K562 (cell line): Measurements from ENCODE around the gene TPCN1. TPM values are rescaled to one million over a fixed set of nuclear protein-coding genes. Genes with fewer than 3 reads are reported as not detected.

Experiments
- ATAC-seq: fragments of 200-7000 bp; cut with Tn5 transposase; 3 replicates; pipeline ENCODE4 v1.9.1; 2020; ENCODE audit warnings: moderate library complexity
- BruUV-seq: library from RNA; stranded (reverse); fragments of 400-500 nt; replicated peaks from 2 replicates; lab custom pipeline; 2021; lab: Mats Ljungman, UMichigan
- CTCF ChIA-PET: fragments of 300-600 bp; formaldehyde crosslinking; extraction: SDS; loops from one replicate; lab custom pipeline; 2021; ENCODE audit warnings: low intra/inter-chr PET ratio; lab: Yijun Ruan, JAX
- POLR2A ChIA-PET: fragments of 300-600, 350-650 bp; sonication (Branson Sonifier 250); formaldehyde crosslinking; extraction: SDS; loops from one replicate; lab custom pipeline; 2021; ENCODE audit warnings: antibody characterized with exemption, inconsistent platforms; lab: Yijun Ruan, JAX
- DNase-seq, 4 experiments: peaks; one replicate each; pipeline versions ENCODE4 v3.0.0 to v3.0.0-alpha.2; 2011 to 2018; ENCODE audit warnings: low spot score in 3 of 4, mixed read lengths in 3 of 4; ENCODE audit errors: extremely low read depth in 1 of 4
- FAIRE-seq: peaks from 2 replicates; lab custom pipeline; 2011; peaks lifted over from hg19 to GRCh38; lab: Jason Lieb, UNC
- H2AFZ ChIP-seq: 2 replicates; pipeline ENCODE4 v1.6.0; 2011; ENCODE audit warnings: low read depth, low read length, control low read depth, inconsistent platforms
- H3K27ac ChIP-seq: fragments of 200-600 bp; 3 replicates; pipeline ENCODE4 v1.8.0; 2011; ENCODE audit warnings: low read depth, mild to moderate bottlenecking, control low read depth, inconsistent platforms, low read length, moderate library complexity, mixed read lengths; ENCODE audit errors: extremely low read depth
- H3K27me3 ChIP-seq, 2 experiments: fragments of 300-600 bp in 1 of 2; 2 replicates in 1 of 2; 3 replicates in 1 of 2; pipeline versions ENCODE4 v1.6.0 to v1.8.0; 2011; ENCODE audit warnings: inconsistent platforms in 2 of 2, low read length in 2 of 2, mild to moderate bottlenecking in 1 of 2, mixed read lengths in 1 of 2, moderate library complexity in 1 of 2; ENCODE audit not compliant: control insufficient read depth in 2 of 2, insufficient read depth in 2 of 2
- H3K36me3 ChIP-seq: fragments of 300-600 bp; 3 replicates; pipeline ENCODE4 v1.8.0; 2011; ENCODE audit warnings: mild to moderate bottlenecking, low read length, inconsistent platforms; ENCODE audit not compliant: control insufficient read depth, insufficient read depth
- H3K4me1 ChIP-seq, 2 experiments: fragments of 200-600 bp in 1 of 2; replicated peaks in 1 of 2; 2 replicates in 1 of 2; 3 replicates in 1 of 2; pipeline versions ENCODE4 v1.5.1 to v1.8.0; 2011; ENCODE audit warnings: inconsistent platforms in 2 of 2, low read length in 2 of 2, mild to moderate bottlenecking in 1 of 2, mixed read lengths in 1 of 2, moderate library complexity in 1 of 2; ENCODE audit not compliant: control insufficient read depth in 2 of 2, insufficient read depth in 2 of 2
- H3K4me2 ChIP-seq: 2 replicates; pipeline ENCODE4 v1.6.1; 2011; ENCODE audit warnings: low read length, control low read depth, inconsistent platforms, mixed read lengths; ENCODE audit not compliant: insufficient read depth
- H3K4me3 ChIP-seq: fragments of 200-600 bp; sonication (generic), shearing (Covaris generic); 2 replicates; pipeline ENCODE4 v1.5.1; 2016; ENCODE audit warnings: control low read depth, inconsistent platforms
- H3K79me2 ChIP-seq: fragments of 200-600 bp; 3 replicates; pipeline ENCODE4 v1.8.0; 2011; ENCODE audit warnings: low read length, inconsistent platforms; ENCODE audit not compliant: control insufficient read depth, insufficient read depth
- H3K9ac ChIP-seq, 2 experiments: 2 replicates each; pipeline versions ENCODE4 v1.6.0 to v1.6.1; 2011; ENCODE audit warnings: low read depth in 2 of 2, low read length in 2 of 2, control low read depth in 1 of 2, inconsistent platforms in 1 of 2, mild to moderate bottlenecking in 1 of 2, mixed read lengths in 1 of 2; ENCODE audit not compliant: insufficient read depth in 1 of 2
- H3K9me1 ChIP-seq: one replicate; pipeline ENCODE4 v1.6.0; 2011; ENCODE audit warnings: inconsistent platforms, mild to moderate bottlenecking, low read length, moderate library complexity; ENCODE audit not compliant: control insufficient read depth, insufficient read depth
- H3K9me3 ChIP-seq: replicated peaks from 2 replicates; pipeline ENCODE4 v1.5.1; 2011; ENCODE audit warnings: low read depth, low read length, inconsistent platforms; ENCODE audit not compliant: control insufficient read depth, insufficient read depth
- H4K20me1 ChIP-seq: replicated peaks from 2 replicates; pipeline ENCODE4 v1.6.1; 2011; ENCODE audit warnings: low read length, inconsistent platforms, mixed read lengths; ENCODE audit not compliant: control insufficient read depth, insufficient read depth
- ATF1 ChIP-seq, 2 experiments: fragments of 450-650 bp in 1 of 2; IDR thresholded peaks; 2 replicates each; pipeline ENCODE4 v1.6.1; 2016; ENCODE audit warnings: missing compliant biosample characterization in 1 of 2, missing genetic modification characterization in 1 of 2
- CXXC5 ChIP-seq: fragments of 250-450 bp; sonication (Bioruptor Pico); IDR thresholded peaks from 2 replicates; pipeline ENCODE4 v1.8.0; 2022; ENCODE audit warnings: inconsistent platforms, mild to moderate bottlenecking, moderate library complexity
- ELF2 ChIP-seq: fragments of 250-450 bp; sonication (Bioruptor Pico); IDR thresholded peaks from 2 replicates; pipeline ENCODE4 v1.5.0; 2021; ENCODE audit warnings: mild to moderate bottlenecking
- GATA2 ChIP-seq: sonication (generic); formaldehyde crosslinking; IDR thresholded peaks from 2 replicates; pipeline ENCODE4 v1.4.0; 2020; ENCODE audit warnings: mild to moderate bottlenecking, missing genetic modification reagents
- HDAC2 ChIP-seq: fragments of 450-650 bp; IDR thresholded peaks from 2 replicates; pipeline ENCODE4 v1.6.1; 2016; ENCODE audit warnings: mild to moderate bottlenecking
- KLF13 ChIP-seq: fragments of 450-650 bp; IDR thresholded peaks from 2 replicates; pipeline ENCODE4 v1.6.1; 2016; ENCODE audit warnings: missing genetic modification characterization, low read depth, mild to moderate bottlenecking, missing compliant biosample characterization, moderate library complexity, borderline replicate concordance
- MTA1 ChIP-seq: fragments of 450-650 bp; IDR thresholded peaks from 2 replicates; pipeline ENCODE4 v1.6.1; 2017; ENCODE audit warnings: borderline replicate concordance
- NELFE ChIP-seq: IDR thresholded peaks from 2 replicates; pipeline ENCODE4 v1.6.1; 2011; ENCODE audit warnings: mild to moderate bottlenecking; ENCODE audit not compliant: insufficient read depth, insufficient read length
- NFATC3 ChIP-seq: fragments of 450-650 bp; IDR thresholded peaks from 2 replicates; pipeline ENCODE4 v1.6.1; 2017; ENCODE audit warnings: mild to moderate bottlenecking
- POLR3G ChIP-seq: IDR thresholded peaks from 2 replicates; pipeline ENCODE4 v1.6.1; 2011; ENCODE audit not compliant: insufficient read length, insufficient replicate concordance; ENCODE audit errors: extremely low read depth
- SOX6 ChIP-seq: fragments of 450-650 bp; IDR thresholded peaks from 2 replicates; pipeline ENCODE4 v1.6.1; 2014; ENCODE audit warnings: mild to moderate bottlenecking
- SP2 ChIP-seq: IDR thresholded peaks from 2 replicates; pipeline ENCODE4 v1.6.1; 2011; ENCODE audit warnings: mild to moderate bottlenecking, low read depth, low read length, moderate library complexity; ENCODE audit not compliant: poor library complexity, severe bottlenecking; ENCODE audit errors: extremely low read depth
- ZNF184 ChIP-seq: sonication (generic); formaldehyde crosslinking; IDR thresholded peaks from 2 replicates; pipeline ENCODE4 v1.5.0; 2020; ENCODE audit warnings: missing genetic modification reagents
- ZNF311 ChIP-seq: fragments of 250-450 bp; sonication (Bioruptor Pico); IDR thresholded peaks from 2 replicates; pipeline ENCODE4 v1.4.0; 2020; ENCODE audit warnings: mild to moderate bottlenecking, moderate library complexity
- ZNF551 ChIP-seq: fragments of 250-450 bp; sonication (Bioruptor Pico); IDR thresholded peaks from 2 replicates; pipeline ENCODE4 v1.5.0; 2021; ENCODE audit warnings: mild to moderate bottlenecking, moderate library complexity
- ZNF76 ChIP-seq: fragments of 250-450 bp; sonication (Bioruptor Pico); IDR thresholded peaks from 2 replicates; pipeline ENCODE4 v1.4.0; 2020; ENCODE audit warnings: mild to moderate bottlenecking, moderate library complexity, borderline replicate concordance
- ZNF785 ChIP-seq: fragments of 250-450 bp; sonication (Bioruptor Pico); IDR thresholded peaks from 2 replicates; pipeline ENCODE4 v1.4.0; 2020; ENCODE audit warnings: mild to moderate bottlenecking
- WGBS: fragments of 100-300 bp; shearing (Covaris generic); methylation state at CpG from one replicate; pipeline ENCODE4 v1.1.6; 2016; ENCODE audit warnings: low coverage, mixed read lengths; ENCODE audit not compliant: insufficient coverage; ENCODE audit errors: missing lambda C conversion rate; 5-methylcytosine and 5-hydroxymethylcytosine counted together
- in situ Hi-C: fragments of 300-500 bp; cut with MboI; formaldehyde crosslinking; loops from 4 replicates; pipeline ENCODE4 v1.15.0; 2018; ENCODE audit warnings: inconsistent platforms, mixed read lengths
- intact Hi-C: fragments of 100-400 bp; cut with micrococcal nuclease; formaldehyde crosslinking; loops from 2 replicates; pipeline ENCODE4 v1.14.2; 2022
- polyA plus RNA-seq, 8 experiments: library from polyadenylated mRNA; depleted of rRNA in 4 of 8; stranded (reverse) in 5 of 8; unstranded in 3 of 8; fragments of >200 nt; fragmentation: Nextera tagmentation in 2 of 8; fragmentation: Illumina TruSeq in 1 of 8; extraction: Ambion mirVana in 2 of 8; extraction: Trizol in 1 of 8; gene quantifications; 2 replicates each; pipeline versions ENCODE4 v1.2.1 to v1.2.3, GENCODE V29; 2011 to 2014; ENCODE audit warnings: inconsistent platforms in 1 of 8, missing spikeins in 1 of 8
- total RNA-seq, 7 experiments: library from RNA; depleted of rRNA in 6 of 7; stranded (reverse); fragments of >200 nt in 6 of 7; fragmentation: Illumina TruSeq in 2 of 7; extraction: Trizol in 2 of 7; gene quantifications; 2 replicates each; pipeline versions ENCODE4 v1.2.1 to v1.2.3, GENCODE V29; 2011 to 2021; ENCODE audit warnings: low replicate concordance in 1 of 7
- TF ChIP-seq, protein P1 (sequence below), 2 experiments: fragments of 150-350 bp in 1 of 2; IDR thresholded peaks; 2 replicates each; pipeline ENCODE4 v1.6.1; 2012 to 2016; ENCODE audit warnings: low read depth in 2 of 2, low read length in 2 of 2, mild to moderate bottlenecking in 1 of 2, moderate library complexity in 1 of 2
- TF ChIP-seq, protein P2 (sequence below): fragments of 450-650 bp; formaldehyde crosslinking; IDR thresholded peaks from 2 replicates; pipeline ENCODE4 v1.4.0; 2020; ENCODE audit warnings: mild to moderate bottlenecking, mixed read lengths

Gene TPCN1
- total and polyA plus RNA-seq, 9 of the 15 experiments (the other 6 are each of a cell fraction or from before 2014, with no cell fraction given), result 0.80 to 23.8 (median 7.4) TPM

DNA sequence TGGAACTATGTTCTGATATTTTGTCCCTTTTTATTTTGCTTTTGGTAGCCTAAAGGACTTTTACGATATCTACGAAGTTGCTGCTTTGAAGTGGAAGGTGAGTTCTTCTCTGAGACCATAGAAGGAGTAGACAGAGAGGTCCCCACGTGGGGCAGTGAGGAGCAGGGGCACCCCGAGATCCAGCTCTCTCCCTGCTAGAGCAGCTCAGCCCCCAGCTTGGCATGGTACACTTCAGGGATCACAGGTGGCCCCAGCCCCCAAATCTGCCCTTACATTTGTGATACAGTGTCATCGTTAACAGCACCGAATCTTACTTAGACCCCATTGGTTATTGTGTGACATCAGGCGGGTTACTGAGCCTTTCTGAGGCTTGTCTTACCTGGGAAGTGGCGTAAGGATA lies 56.9 kb downstream of the TPCN1 start:
- ATAC-seq (no peak), FAIRE-seq (no peak), DNase-seq (no peak)
- intact Hi-C loops, result no loop called here
- no peaks in the 10 kb centered on the region for H3K79me2 ChIP-seq
- no peak overlapping the region for H3K4me3 ChIP-seq
- in situ Hi-C loops, result no loop called here
- no peak overlapping the region for H3K9ac ChIP-seq
- CTCF ChIA-PET, result no interaction called here
- WGBS, result 65% methylated on average over 8 of the region's 8 CpGs
- H3K4me2 ChIP-seq, result no peak overlapping the region
- POLR2A ChIA-PET, result no interaction called here
- no peaks in the 10 kb centered on the region for H4K20me1 ChIP-seq
- no peaks in the 10 kb centered on the region for H3K27me3 ChIP-seq
- TF ChIP-seq NFATC3 (no peak), ATF1 (CRISPR knock-in tag; IDR thresholded peaks at IDR 0.05) (no peak), ATF1 (tag; IDR thresholded peaks at IDR 0.05) (no peak), ZNF184 (no peak), MTA1 (no peak), POLR3G (no peak), SOX6 (no peak), KLF13 (no peak), GATA2 (CRISPR knock-in tag) (no peak), ELF2 (no peak), ZNF76 (no peak), CXXC5 (CRISPR knock-in tag) (no peak), SP2 (no peak), ZNF785 (CRISPR knock-in tag) (no peak), ZNF311 (CRISPR knock-in tag) (no peak), NELFE (no peak), ZNF551 (CRISPR knock-in tag) (no peak), HDAC2 (no peak)
- TF ChIP-seq, protein P1, sequence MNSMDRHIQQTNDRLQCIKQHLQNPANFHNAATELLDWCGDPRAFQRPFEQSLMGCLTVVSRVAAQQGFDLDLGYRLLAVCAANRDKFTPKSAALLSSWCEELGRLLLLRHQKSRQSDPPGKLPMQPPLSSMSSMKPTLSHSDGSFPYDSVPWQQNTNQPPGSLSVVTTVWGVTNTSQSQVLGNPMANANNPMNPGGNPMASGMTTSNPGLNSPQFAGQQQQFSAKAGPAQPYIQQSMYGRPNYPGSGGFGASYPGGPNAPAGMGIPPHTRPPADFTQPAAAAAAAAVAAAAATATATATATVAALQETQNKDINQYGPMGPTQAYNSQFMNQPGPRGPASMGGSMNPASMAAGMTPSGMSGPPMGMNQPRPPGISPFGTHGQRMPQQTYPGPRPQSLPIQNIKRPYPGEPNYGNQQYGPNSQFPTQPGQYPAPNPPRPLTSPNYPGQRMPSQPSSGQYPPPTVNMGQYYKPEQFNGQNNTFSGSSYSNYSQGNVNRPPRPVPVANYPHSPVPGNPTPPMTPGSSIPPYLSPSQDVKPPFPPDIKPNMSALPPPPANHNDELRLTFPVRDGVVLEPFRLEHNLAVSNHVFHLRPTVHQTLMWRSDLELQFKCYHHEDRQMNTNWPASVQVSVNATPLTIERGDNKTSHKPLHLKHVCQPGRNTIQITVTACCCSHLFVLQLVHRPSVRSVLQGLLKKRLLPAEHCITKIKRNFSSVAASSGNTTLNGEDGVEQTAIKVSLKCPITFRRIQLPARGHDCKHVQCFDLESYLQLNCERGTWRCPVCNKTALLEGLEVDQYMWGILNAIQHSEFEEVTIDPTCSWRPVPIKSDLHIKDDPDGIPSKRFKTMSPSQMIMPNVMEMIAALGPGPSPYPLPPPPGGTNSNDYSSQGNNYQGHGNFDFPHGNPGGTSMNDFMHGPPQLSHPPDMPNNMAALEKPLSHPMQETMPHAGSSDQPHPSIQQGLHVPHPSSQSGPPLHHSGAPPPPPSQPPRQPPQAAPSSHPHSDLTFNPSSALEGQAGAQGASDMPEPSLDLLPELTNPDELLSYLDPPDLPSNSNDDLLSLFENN (IDR thresholded peaks at IDR 0.05; ENCODE audit: low read depth in 2 of 2, low read length in 2 of 2), result no peak
- TF ChIP-seq, protein P2, sequence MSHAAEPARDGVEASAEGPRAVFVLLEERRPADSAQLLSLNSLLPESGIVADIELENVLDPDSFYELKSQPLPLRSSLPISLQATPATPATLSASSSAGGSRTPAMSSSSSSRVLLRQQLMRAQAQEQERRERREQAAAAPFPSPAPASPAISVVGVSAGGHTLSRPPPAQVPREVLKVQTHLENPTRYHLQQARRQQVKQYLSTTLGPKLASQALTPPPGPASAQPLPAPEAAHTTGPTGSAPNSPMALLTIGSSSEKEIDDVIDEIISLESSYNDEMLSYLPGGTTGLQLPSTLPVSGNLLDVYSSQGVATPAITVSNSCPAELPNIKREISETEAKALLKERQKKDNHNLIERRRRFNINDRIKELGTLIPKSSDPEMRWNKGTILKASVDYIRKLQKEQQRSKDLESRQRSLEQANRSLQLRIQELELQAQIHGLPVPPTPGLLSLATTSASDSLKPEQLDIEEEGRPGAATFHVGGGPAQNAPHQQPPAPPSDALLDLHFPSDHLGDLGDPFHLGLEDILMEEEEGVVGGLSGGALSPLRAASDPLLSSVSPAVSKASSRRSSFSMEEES (CRISPR knock-in tag), result no peak
- H3K27ac ChIP-seq, result no peak overlapping the region
- BruUV-seq, result no TSS peak
- no peak overlapping the region for H2AFZ ChIP-seq
- H3K36me3 ChIP-seq, result peaks cover 46% of the 10 kb centered on the region; the same call in 1 of the 3 replicates
- no peaks in the 10 kb centered on the region for H3K4me1 ChIP-seq
- H3K9me3 ChIP-seq, result no peaks in the 10 kb centered on the region
- no peaks in the 10 kb centered on the region for H3K9me1 ChIP-seq
